PC-3 (cell line): Measurements from ENCODE around the gene ADARB2. TPM values are rescaled to one million over a fixed set of nuclear protein-coding genes. Genes with fewer than 3 reads are reported as not detected.

Source experiments
- ATAC-seq: fragments of 200-7000 bp; cut with Tn5 transposase; 2 replicates; pipeline ENCODE4 v1.9.1; 2020; ENCODE audit warnings: mild to moderate bottlenecking, moderate library complexity
- BruUV-seq: library from RNA; stranded (reverse); fragments of 400-500 nt; replicated peaks from 2 replicates; lab custom pipeline; 2021; lab: Mats Ljungman, UMichigan
- CTCF ChIA-PET: fragments of 300-600 bp; sonication (Branson Sonifier 250); formaldehyde crosslinking; loops from one replicate; lab custom pipeline; 2022; ENCODE audit warnings: antibody characterized with exemption; lab: Charles Lee
- POLR2A ChIA-PET: fragments of 300-600 bp; sonication (Branson Sonifier 250); formaldehyde crosslinking; loops from one replicate; lab custom pipeline; 2022; ENCODE audit warnings: antibody characterized with exemption; ENCODE audit not compliant: unreplicated experiment; lab: Charles Lee
- DNase-seq: peaks from one replicate; pipeline ENCODE4 v3.0.0-alpha.2; 2015
- H2AFZ ChIP-seq: fragments of 300-600 bp; sonication (generic); 2 replicates; pipeline ENCODE4 v1.6.0; 2016; ENCODE audit warnings: antibody characterized with exemption, low read length
- H3F3A ChIP-seq: fragments of 300-600 bp; sonication (generic); one replicate; pipeline ENCODE4 v1.6.0; 2017; ENCODE audit warnings: antibody characterized with exemption, low read length, control low read depth, mild to moderate bottlenecking; ENCODE audit not compliant: unreplicated experiment
- H3K27ac ChIP-seq: fragments of 300-600 bp; sonication (generic); 2 replicates; pipeline ENCODE4 v1.5.1; 2016; ENCODE audit warnings: mild to moderate bottlenecking, low read length
- H3K27me3 ChIP-seq: fragments of 300-600 bp; sonication (generic); 2 replicates; pipeline ENCODE4 v1.6.1; 2016; ENCODE audit warnings: low read length, mixed read lengths
- H3K36me3 ChIP-seq: fragments of 300-600 bp; sonication (generic); 2 replicates; pipeline ENCODE4 v1.6.1; 2016; ENCODE audit warnings: low read depth, mixed run types, low read length, mixed read lengths
- H3K4me1 ChIP-seq: fragments of 300-600 bp; sonication (generic); 2 replicates; pipeline ENCODE4 v1.5.1; 2016; ENCODE audit warnings: low read length; ENCODE audit not compliant: insufficient read depth
- H3K4me2 ChIP-seq: fragments of 300-600 bp; sonication (generic); 2 replicates; pipeline ENCODE4 v1.6.0; 2016; ENCODE audit warnings: low read length
- H3K4me3 ChIP-seq: fragments of 300-600 bp; sonication (generic); 2 replicates; pipeline ENCODE4 v1.5.1; 2016; ENCODE audit warnings: mild to moderate bottlenecking, low read length, mixed read lengths
- H3K79me2 ChIP-seq: fragments of 300-600 bp; sonication (generic); 2 replicates; pipeline ENCODE4 v1.6.1; 2017; ENCODE audit warnings: low read length, mixed read lengths
- H3K9ac ChIP-seq: fragments of 300-600 bp; sonication (generic); 2 replicates; pipeline ENCODE4 v1.6.0; 2016; ENCODE audit warnings: mild to moderate bottlenecking, low read length
- H3K9me2 ChIP-seq: fragments of 300-600 bp; sonication (generic); replicated peaks from 2 replicates; pipeline ENCODE4 v1.6.1; 2016; ENCODE audit warnings: mixed run types, low read length, mixed read lengths
- H3K9me3 ChIP-seq: fragments of 300-600 bp; sonication (generic); 2 replicates; pipeline ENCODE4 v1.6.1; 2016; ENCODE audit warnings: low read length, mixed read lengths
- H4K20me1 ChIP-seq: fragments of 300-600 bp; sonication (generic); 2 replicates; pipeline ENCODE4 v1.6.1; 2016; ENCODE audit warnings: low read length, mixed read lengths
- EZH2 ChIP-seq: fragments of 300-600 bp; sonication (generic); IDR thresholded peaks from one replicate; pipeline ENCODE4 v1.6.1; 2017; ENCODE audit warnings: antibody characterized with exemption, mild to moderate bottlenecking, low read length; ENCODE audit not compliant: unreplicated experiment
- EZH2phosphoT487 ChIP-seq: fragments of 300-600 bp; sonication (generic); IDR thresholded peaks from 2 replicates; pipeline ENCODE4 v1.6.1; 2018; ENCODE audit warnings: mild to moderate bottlenecking, antibody characterized with exemption, low read length, borderline replicate concordance
- intact Hi-C: fragments of 100-400 bp; cut with micrococcal nuclease; formaldehyde crosslinking; loops from 2 replicates; pipeline ENCODE4 v1.9.0; 2023
- total RNA-seq: library from RNA; depleted of rRNA; stranded (reverse); fragments of >200 nt; gene quantifications from 2 replicates; pipeline ENCODE4 v1.2.3, GENCODE V29; 2014
- TF ChIP-seq, protein P1 (sequence below): fragments of 300-600 bp; sonication (generic); conservative IDR thresholded peaks from 2 replicates; pipeline ENCODE4 v1.5.1; 2017; ENCODE audit warnings: antibody characterized with exemption, low read depth, mild to moderate bottlenecking, low read length

The ADARB2 gene
- total RNA-seq, 1 experiment from 2014 or later: not detected

DNA sequence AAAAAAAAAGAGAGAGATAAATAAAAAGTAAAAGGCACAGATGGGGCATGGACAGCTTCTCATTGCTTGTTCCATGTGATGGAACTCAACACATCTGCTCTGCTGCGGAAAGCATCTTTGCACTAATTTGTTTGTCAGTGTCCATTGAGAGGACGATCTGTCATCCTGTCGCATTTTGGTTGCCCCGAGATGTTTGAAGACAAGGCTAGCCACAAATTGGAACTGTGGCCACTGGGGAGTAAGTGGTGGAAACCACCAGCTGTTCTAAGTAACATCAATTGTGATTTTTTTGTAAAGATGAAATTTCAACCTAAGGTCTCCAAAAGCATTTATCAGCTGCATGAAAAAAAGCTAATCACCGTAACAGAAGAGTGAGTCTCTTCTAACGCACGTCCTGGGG, 312.7 kb downstream of the ADARB2 start:
- intact Hi-C loops: no loop called here
- ATAC-seq: no peak
- no peak overlapping the region for H3K4me3 ChIP-seq
- no peak overlapping the region for H2AFZ ChIP-seq
- H3F3A ChIP-seq: no peaks in the 10 kb centered on the region
- no peaks in the 10 kb centered on the region for H4K20me1 ChIP-seq
- no peak for TF ChIP-seq EZH2
- no peak for TF ChIP-seq EZH2phosphoT487
- TF ChIP-seq, protein P1, sequence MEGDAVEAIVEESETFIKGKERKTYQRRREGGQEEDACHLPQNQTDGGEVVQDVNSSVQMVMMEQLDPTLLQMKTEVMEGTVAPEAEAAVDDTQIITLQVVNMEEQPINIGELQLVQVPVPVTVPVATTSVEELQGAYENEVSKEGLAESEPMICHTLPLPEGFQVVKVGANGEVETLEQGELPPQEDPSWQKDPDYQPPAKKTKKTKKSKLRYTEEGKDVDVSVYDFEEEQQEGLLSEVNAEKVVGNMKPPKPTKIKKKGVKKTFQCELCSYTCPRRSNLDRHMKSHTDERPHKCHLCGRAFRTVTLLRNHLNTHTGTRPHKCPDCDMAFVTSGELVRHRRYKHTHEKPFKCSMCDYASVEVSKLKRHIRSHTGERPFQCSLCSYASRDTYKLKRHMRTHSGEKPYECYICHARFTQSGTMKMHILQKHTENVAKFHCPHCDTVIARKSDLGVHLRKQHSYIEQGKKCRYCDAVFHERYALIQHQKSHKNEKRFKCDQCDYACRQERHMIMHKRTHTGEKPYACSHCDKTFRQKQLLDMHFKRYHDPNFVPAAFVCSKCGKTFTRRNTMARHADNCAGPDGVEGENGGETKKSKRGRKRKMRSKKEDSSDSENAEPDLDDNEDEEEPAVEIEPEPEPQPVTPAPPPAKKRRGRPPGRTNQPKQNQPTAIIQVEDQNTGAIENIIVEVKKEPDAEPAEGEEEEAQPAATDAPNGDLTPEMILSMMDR: no peak
- DNase-seq: no peak
- no TSS peak for BruUV-seq
- H3K9me2 ChIP-seq: no peaks in the 10 kb centered on the region
- H3K9ac ChIP-seq: no peak overlapping the region
- peaks cover 3% of the 10 kb centered on the region; the same call in 1 of the 2 replicates for H3K27me3 ChIP-seq
- ChIA-PET CTCF (no interaction called here), POLR2A (no interaction called here)
- no peaks in the 10 kb centered on the region for H3K79me2 ChIP-seq
- no peaks in the 10 kb centered on the region for H3K36me3 ChIP-seq
- no peaks in the 10 kb centered on the region for H3K9me3 ChIP-seq
- no peak overlapping the region for H3K4me2 ChIP-seq
- H3K27ac ChIP-seq: no peak overlapping the region
- H3K4me1 ChIP-seq: no peaks in the 10 kb centered on the region

- ATAC-seq (no peak), DNase-seq (no peak)
- POLR2A ChIA-PET: no interaction called here
- no peak overlapping the region for H3K9ac ChIP-seq
- intact Hi-C loops: no loop called here
- no peaks in the 10 kb centered on the region for H3K9me3 ChIP-seq
- no peaks in the 10 kb centered on the region for H3K36me3 ChIP-seq
- H2AFZ ChIP-seq: no peak overlapping the region
- no peak overlapping the region for H3K4me2 ChIP-seq
- no peaks in the 10 kb centered on the region for H3F3A ChIP-seq
- no peak overlapping the region for H3K4me3 ChIP-seq
- H4K20me1 ChIP-seq: no peaks in the 10 kb centered on the region
- no peaks in the 10 kb centered on the region for H3K79me2 ChIP-seq
- no peaks in the 10 kb centered on the region for H3K4me1 ChIP-seq
- no TSS peak for BruUV-seq
- TF ChIP-seq EZH2phosphoT487 (no peak), EZH2 (no peak)
- TF ChIP-seq, protein P1: no peak
- H3K27me3 ChIP-seq: peaks cover 3% of the 10 kb centered on the region; the same call in 1 of the 2 replicates
- CTCF ChIA-PET: no interaction called here
- no peaks in the 10 kb centered on the region for H3K9me2 ChIP-seq
- H3K27ac ChIP-seq: no peak overlapping the region
Observed at GRCh38 chr10:1423676-1424253, 313.6 kb downstream of the ADARB2 start.

DNA sequence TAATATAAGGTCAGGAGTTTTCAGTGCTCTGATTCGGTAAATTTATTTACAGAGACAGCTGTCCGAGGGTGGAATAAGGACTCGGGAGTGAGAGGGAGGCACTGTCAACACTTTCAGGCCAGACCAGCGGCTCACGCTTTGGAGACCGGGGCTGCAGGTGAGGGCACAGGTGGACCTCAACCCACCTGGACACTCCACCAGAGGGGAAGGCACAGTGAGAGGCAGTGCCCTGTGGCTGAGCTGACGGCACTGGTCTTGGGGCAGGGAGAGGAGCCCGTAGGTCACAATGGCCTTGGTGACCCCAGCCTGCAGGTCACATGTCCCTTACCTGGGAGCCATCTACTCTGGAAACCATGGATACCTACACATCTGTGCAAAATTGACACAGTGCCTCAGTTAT, 315.1 kb downstream of the ADARB2 start:
- Histone ChIP-seq H3K4me2 (no peak overlapping the region), H2AFZ (no peak overlapping the region), H3K27me3 (peaks cover 3% of the 10 kb centered on the region; the same call in 1 of the 2 replicates), H4K20me1 (no peaks in the 10 kb centered on the region), H3K9ac (no peak overlapping the region), H3K4me3 (no peak overlapping the region), H3K36me3 (no peaks in the 10 kb centered on the region), H3K9me2 (no peaks in the 10 kb centered on the region), H3K9me3 (no peaks in the 10 kb centered on the region), H3K79me2 (no peaks in the 10 kb centered on the region), H3K27ac (no peak overlapping the region), H3K4me1 (no peaks in the 10 kb centered on the region), H3F3A (no peaks in the 10 kb centered on the region)
- TF ChIP-seq, protein P1: no peak
- no peak for TF ChIP-seq EZH2
- no peak for TF ChIP-seq EZH2phosphoT487
- ATAC-seq (no peak), DNase-seq (no peak)
- intact Hi-C loops: no loop called here
- no TSS peak for BruUV-seq
- POLR2A ChIA-PET: no interaction called here
- CTCF ChIA-PET: no interaction called here
